HEK293T (cell line): ENCODE measurements around the gene NCOA7.
A peak's percentile ranks its signal among the peaks of the same experiment; 100 is the strongest.

ENCODE experiments used
- CTCF ChIA-PET: fragments of 350-600 bp; formaldehyde crosslinking; extraction: SDS; loops from one replicate; lab custom pipeline; 2021; ENCODE audit warnings: antibody characterized with exemption, inconsistent platforms; lab: Yijun Ruan, JAX
- POLR2A ChIA-PET: fragments of 350-600 bp; formaldehyde crosslinking; extraction: SDS; loops from one replicate; lab custom pipeline; 2020; ENCODE audit warnings: antibody characterized with exemption, inconsistent platforms; lab: Yijun Ruan, JAX
- DNase-seq: peaks from one replicate; pipeline ENCODE4 v3.0.0; 2012; ENCODE audit warnings: mixed read lengths; ENCODE audit errors: extremely low spot score
- ARNT ChIP-seq: fragments of 450-650 bp; IDR thresholded peaks from 2 replicates; pipeline ENCODE4 v1.6.1; 2017; ENCODE audit warnings: mild to moderate bottlenecking
- BHLHE40 ChIP-seq: fragments of 450-650 bp; IDR thresholded peaks from 2 replicates; pipeline ENCODE4 v1.6.1; 2016; ENCODE audit warnings: mild to moderate bottlenecking, moderate library complexity, borderline replicate concordance
- CTBP1 ChIP-seq: fragments of 450-650 bp; IDR thresholded peaks from 2 replicates; pipeline ENCODE4 v1.6.1; 2016; ENCODE audit warnings: borderline replicate concordance
- ELF4 ChIP-seq: fragments of 450-650 bp; IDR thresholded peaks from 2 replicates; pipeline ENCODE4 v1.6.1; 2017; ENCODE audit warnings: antibody characterized with exemption
- FOXA1 ChIP-seq: fragments of 450-650 bp; IDR thresholded peaks from 2 replicates; pipeline ENCODE4 v1.6.1; 2016; ENCODE audit warnings: mild to moderate bottlenecking
- FOXK2 ChIP-seq: fragments of 450-650 bp; IDR thresholded peaks from 2 replicates; pipeline ENCODE4 v1.6.1; 2016; ENCODE audit warnings: mild to moderate bottlenecking
- FOXM1 ChIP-seq: fragments of 450-650 bp; IDR thresholded peaks from 2 replicates; pipeline ENCODE4 v1.6.1; 2017; ENCODE audit warnings: mild to moderate bottlenecking, borderline replicate concordance
- HDGF ChIP-seq: fragments of 450-650 bp; IDR thresholded peaks from 2 replicates; pipeline ENCODE4 v1.6.1; 2017; ENCODE audit warnings: antibody characterized with exemption, borderline replicate concordance
- L3MBTL2 ChIP-seq: fragments of 450-650 bp; conservative IDR thresholded peaks from 2 replicates; pipeline ENCODE4 v1.6.1; 2016; ENCODE audit warnings: mild to moderate bottlenecking
- LEF1 ChIP-seq: fragments of 450-650 bp; IDR thresholded peaks from 2 replicates; pipeline ENCODE4 v1.6.1; 2017; ENCODE audit warnings: mild to moderate bottlenecking, borderline replicate concordance
- NFRKB ChIP-seq: fragments of 450-650 bp; IDR thresholded peaks from 2 replicates; pipeline ENCODE4 v1.6.1; 2016; ENCODE audit warnings: mild to moderate bottlenecking, moderate library complexity
- PKNOX1 ChIP-seq: fragments of 450-650 bp; IDR thresholded peaks from 2 replicates; pipeline ENCODE4 v1.6.1; 2016
- SP1 ChIP-seq: fragments of 450-650 bp; IDR thresholded peaks from 2 replicates; pipeline ENCODE4 v1.6.1; 2017
- SUZ12 ChIP-seq: fragments of 450-650 bp; IDR thresholded peaks from 2 replicates; pipeline ENCODE4 v1.6.1; 2016; ENCODE audit warnings: mild to moderate bottlenecking
- TARDBP ChIP-seq: fragments of 450-650 bp; IDR thresholded peaks from 2 replicates; pipeline ENCODE4 v1.6.1; 2016
- ZNF384 ChIP-seq: fragments of 450-650 bp; IDR thresholded peaks from 2 replicates; pipeline ENCODE4 v1.6.1; 2016

The NCOA7 gene

GRCh38 chr6:125746019-125746414, 44.7 kb upstream of the NCOA7 start:
- no peak for TF ChIP-seq CTBP1
- no peak for TF ChIP-seq SUZ12
- no peak for TF ChIP-seq ZNF384
- TF ChIP-seq HDGF: no peak
- TF ChIP-seq L3MBTL2: no peak
- no peak for TF ChIP-seq NFRKB
- no peak for TF ChIP-seq PKNOX1
- no peak for TF ChIP-seq SP1
- TF ChIP-seq FOXK2: no peak
- no peak for TF ChIP-seq BHLHE40
- TF ChIP-seq FOXA1: no peak
- ChIA-PET CTCF (interaction anchor here (0.9 to 1.5 kb wide), 4 partner anchors 15 to 432 kb away, joined by 3 to 5 read pairs (median 4); no protein-coding TSS in a partner anchor), POLR2A (interaction anchor here (0.8 to 1.7 kb wide), 6 partner anchors 16 to 162 kb away, joined by 3 to 6 read pairs (median 4); partner anchors contain the start of gene NCOA7)
- DNase-seq: no peak

- peak; percentile 52 for DNase-seq
- CTCF ChIA-PET: interaction anchor here (0.6 to 0.7 kb wide), 2 partner anchors 216 to 244 kb away, joined by 3 read pairs; no protein-coding TSS in a partner anchor
- POLR2A ChIA-PET: interaction anchor here (0.6 to 1.8 kb wide), 6 partner anchors 10 to 431 kb away, joined by 3 to 5 read pairs (median 4); no protein-coding TSS in a partner anchor
- peak; percentile 44; the same call in 1 of the 2 replicates for TF ChIP-seq L3MBTL2
- no peak for TF ChIP-seq ELF4
- peak; percentile 27; the same call in 1 of the 2 replicates for TF ChIP-seq PKNOX1
- no peak for TF ChIP-seq SUZ12
Observed at GRCh38 chr6:125746731-125747588, 43.8 kb upstream of the NCOA7 start.

- TF ChIP-seq HDGF: no peak
- peak; percentile 55; the same call in 1 of the 2 replicates for TF ChIP-seq CTBP1
- no peak for TF ChIP-seq FOXA1
- TF ChIP-seq L3MBTL2: peak; percentile 20; the same call in 1 of the 2 replicates
- TF ChIP-seq ELF4: no peak
- peak; percentile 44 for DNase-seq
- ChIA-PET POLR2A (interaction anchor here (0.6 to 1.8 kb wide), 12 partner anchors 9 to 432 kb away, joined by 3 to 5 read pairs (median 3); no protein-coding TSS in a partner anchor), CTCF (interaction anchor here (0.6 kb wide), 1 partner anchor 215 kb away, joined by 3 read pairs; no protein-coding TSS in a partner anchor)
Observed at GRCh38 chr6:125747589-125748405, 43.0 kb upstream of the NCOA7 start.

GRCh38 chr6:125748406-125749172, 42.2 kb upstream of the NCOA7 start:
- TF ChIP-seq PKNOX1: peak; percentile 70; the same call in 1 of the 2 replicates
- no peak for TF ChIP-seq NFRKB
- ChIA-PET CTCF (no interaction called here), POLR2A (interaction anchor here (0.7 to 1.8 kb wide), 8 partner anchors 10 to 386 kb away, joined by 3 to 5 read pairs (median 3); no protein-coding TSS in a partner anchor)
- peak; percentile 29 for DNase-seq

GRCh38 chr6:125749173-125749864, 41.4 kb upstream of the NCOA7 start, which contains the start of gene HEY2:
TSS of gene HEY2 (plus strand) at chr6:125749632. CDS start at chr6:125749777, 145 bp downstream.
- peak; percentile 96 for DNase-seq
- ChIA-PET CTCF (no interaction called here), POLR2A (interaction anchor here (1.1 to 1.8 kb wide), 2 partner anchors 165 to 237 kb away, joined by 3 to 4 read pairs; no protein-coding TSS in a partner anchor)
- TF ChIP-seq FOXM1 (peak; percentile 95), PKNOX1 (no peak), NFRKB (no peak), CTBP1 (peak; percentile 70), ARNT (peak; percentile 56; the same call in 1 of the 2 replicates), L3MBTL2 (peak; percentile 80), SP1 (no peak), TARDBP (peak; percentile 81), FOXK2 (no peak), SUZ12 (no peak), BHLHE40 (no peak), LEF1 (peak; percentile 72; the same call in 1 of the 2 replicates)
